K562 (cell line): ENCODE measurements around the gene RBBP5. TPM values are rescaled to one million over a fixed set of nuclear protein-coding genes. Genes with fewer than 3 reads are reported as not detected.

Experiments used
- ARID1B ChIP-seq: fragments of 450-650 bp; IDR thresholded peaks from 2 replicates; pipeline ENCODE4 v1.6.1; 2016; ENCODE audit warnings: antibody characterized with exemption, mild to moderate bottlenecking, inconsistent platforms
- ATF1 ChIP-seq, 2 experiments: fragments of 450-650 bp in 1 of 2; IDR thresholded peaks; 2 replicates each; pipeline ENCODE4 v1.6.1; 2016; ENCODE audit warnings: missing compliant biosample characterization in 1 of 2, missing genetic modification characterization in 1 of 2
- CHD7 ChIP-seq: fragments of 200-600 bp; sonication (generic); IDR thresholded peaks from one replicate; pipeline ENCODE4 v1.6.1; 2012; ENCODE audit warnings: mild to moderate bottlenecking, low read depth, low read length, inconsistent platforms
- ELF2 ChIP-seq: fragments of 250-450 bp; sonication (Bioruptor Pico); IDR thresholded peaks from 2 replicates; pipeline ENCODE4 v1.5.0; 2021; ENCODE audit warnings: mild to moderate bottlenecking
- HNRNPK ChIP-seq: fragments of 200-400 bp; formaldehyde crosslinking; IDR thresholded peaks from one replicate; pipeline ENCODE4 v1.6.1; 2018; ENCODE audit warnings: mild to moderate bottlenecking, low read depth, low read length; ENCODE audit not compliant: poor library complexity, severe bottlenecking
- KLF16 ChIP-seq: IDR thresholded peaks from 2 replicates; pipeline ENCODE4 v1.6.1; 2016; ENCODE audit warnings: antibody characterized with exemption
- MAZ ChIP-seq, 2 experiments: fragments of 450-650 bp in 1 of 2; sonication (generic) in 1 of 2; formaldehyde crosslinking; IDR thresholded peaks in 1 of 2; conservative IDR thresholded peaks in 1 of 2; 2 replicates each; pipeline versions ENCODE4 v1.4.0 to v1.5.0; 2020; ENCODE audit warnings: mild to moderate bottlenecking in 1 of 2, missing genetic modification reagents in 1 of 2
- RB1 ChIP-seq: fragments of 450-650 bp; IDR thresholded peaks from 2 replicates; pipeline ENCODE4 v1.6.1; 2017; ENCODE audit warnings: low read depth, mild to moderate bottlenecking
- RFX5 ChIP-seq: IDR thresholded peaks from 2 replicates; pipeline ENCODE4 v1.6.1; 2011; ENCODE audit warnings: low read depth, mild to moderate bottlenecking, improper control_type of control experiment, low read length
- VEZF1 ChIP-seq: fragments of 200-800 bp; sonication (Bioruptor generic); IDR thresholded peaks from 2 replicates; pipeline ENCODE4 v1.6.1; 2017; ENCODE audit warnings: missing genetic modification characterization, missing compliant biosample characterization
- ZNF740 ChIP-seq, 3 experiments: fragments of 200-800 bp in 1 of 3; sonication (Bioruptor generic) in 1 of 3; sonication (generic) in 1 of 3; formaldehyde crosslinking in 1 of 3; IDR thresholded peaks; 2 replicates each; pipeline versions ENCODE4 v1.6.1 to v1.8.0; 2016 to 2022; ENCODE audit warnings: mild to moderate bottlenecking in 2 of 3, missing compliant biosample characterization in 2 of 3, missing genetic modification characterization in 2 of 3, missing genetic modification reagents in 1 of 3
- polyA plus RNA-seq, 8 experiments: library from polyadenylated mRNA; depleted of rRNA in 4 of 8; stranded (reverse) in 5 of 8; unstranded in 3 of 8; fragments of >200 nt; fragmentation: Nextera tagmentation in 2 of 8; fragmentation: Illumina TruSeq in 1 of 8; extraction: Ambion mirVana in 2 of 8; extraction: Trizol in 1 of 8; gene quantifications; 2 replicates each; pipeline versions ENCODE4 v1.2.1 to v1.2.3, GENCODE V29; 2011 to 2014; ENCODE audit warnings: inconsistent platforms in 1 of 8, missing spikeins in 1 of 8
- total RNA-seq, 7 experiments: library from RNA; depleted of rRNA in 6 of 7; stranded (reverse); fragments of >200 nt in 6 of 7; fragmentation: Illumina TruSeq in 2 of 7; extraction: Trizol in 2 of 7; gene quantifications; 2 replicates each; pipeline versions ENCODE4 v1.2.1 to v1.2.3, GENCODE V29; 2011 to 2021; ENCODE audit warnings: low replicate concordance in 1 of 7

RBBP5 gene
- total and polyA plus RNA-seq, 9 of the 15 experiments (the other 6 are each of a cell fraction or from before 2014, with no cell fraction given): 17.2 to 37.4 (median 28.4) TPM

- TF ChIP-seq CHD7 (no peak), RFX5 (no peak), MAZ (CRISPR knock-in tag; conservative IDR thresholded peaks at IDR 0.05 in 1 of 2, IDR thresholded peaks at IDR 0.05 in 1 of 2) (peak; percentile 83 to 99; a peak in 3 of 4 replicates), ZNF740 (CRISPR knock-in tag; IDR thresholded peaks at IDR 0.05) (0 out of 2 replicates have a peak, but pooled peaks have one; percentile 42), ZNF740 (tag; IDR thresholded peaks at IDR 0.05) (no peak), ELF2 (peak; percentile 41; the same call in 1 of the 2 replicates), ARID1B (no peak), VEZF1 (CRISPR knock-in tag) (peak; percentile 65), KLF16 (peak; percentile 69), RB1 (0 out of 2 replicates have a peak, but pooled peaks have one; percentile 32), ATF1 (CRISPR knock-in tag; IDR thresholded peaks at IDR 0.05) (no peak), ATF1 (tag; IDR thresholded peaks at IDR 0.05) (0 out of 2 replicates have a peak, but pooled peaks have one; percentile 17), HNRNPK (no peak)
Measured at GRCh38 chr1:205061665-205062069, 60.1 kb downstream of the RBBP5 start (continued).
